Upper lobe of right lung (tissue), 1 donor: ENCODE results near the gene WSCD1. TPM values are rescaled to one million over a fixed set of nuclear protein-coding genes. Genes with fewer than 3 reads are reported as not detected.

ENCODE experiments used
- ATAC-seq: fragments of 200-7000 bp; cut with Tn5 transposase; one replicate; pipeline ENCODE4 v1.9.1; 2020; ENCODE audit warnings: mild to moderate bottlenecking, moderate library complexity
- DNase-seq: peaks from one replicate; pipeline ENCODE4 v3.0.0-alpha.2; 2020
- H3K27ac ChIP-seq: fragments of 200-600 bp; one replicate; pipeline ENCODE4 v1.8.0; 2022
- H3K27me3 ChIP-seq: fragments of 200-600 bp; one replicate; pipeline ENCODE4 v1.8.0; 2022; ENCODE audit warnings: mild to moderate bottlenecking
- H3K36me3 ChIP-seq: fragments of 200-600 bp; one replicate; pipeline ENCODE4 v1.8.0; 2022
- H3K4me1 ChIP-seq: fragments of 200-600 bp; one replicate; pipeline ENCODE4 v1.8.0; 2022
- H3K4me3 ChIP-seq: fragments of 200-600 bp; one replicate; pipeline ENCODE4 v1.8.0; 2022; ENCODE audit warnings: mild to moderate bottlenecking
- H3K9me3 ChIP-seq: fragments of 200-600 bp; one replicate; pipeline ENCODE4 v1.8.0; 2022
- intact Hi-C: fragments of 100-400 bp; cut with DNase I; formaldehyde crosslinking; loops from one replicate; pipeline ENCODE4 v1.11.0; 2022
- total RNA-seq: library from RNA; stranded (reverse); fragmentation: NEBNext Ultra II Directional; extraction: Animal tissue kit (Norgen Biotek cat#: 25700); gene quantifications from one replicate; pipeline ENCODE4 v1.2.1, GENCODE V29; 2021
- TF ChIP-seq, protein P1 (sequence below): fragments of 200-600 bp; IDR thresholded peaks from one replicate; pipeline ENCODE4 v1.8.0; 2022; ENCODE audit warnings: antibody characterized with exemption
- donor health status: DM: no; HTN: yes; CAD: no; lungs with severe emphysema.

The WSCD1 gene
- total RNA-seq, 1 donor from 2014 or later: 7.7 TPM

DNA sequence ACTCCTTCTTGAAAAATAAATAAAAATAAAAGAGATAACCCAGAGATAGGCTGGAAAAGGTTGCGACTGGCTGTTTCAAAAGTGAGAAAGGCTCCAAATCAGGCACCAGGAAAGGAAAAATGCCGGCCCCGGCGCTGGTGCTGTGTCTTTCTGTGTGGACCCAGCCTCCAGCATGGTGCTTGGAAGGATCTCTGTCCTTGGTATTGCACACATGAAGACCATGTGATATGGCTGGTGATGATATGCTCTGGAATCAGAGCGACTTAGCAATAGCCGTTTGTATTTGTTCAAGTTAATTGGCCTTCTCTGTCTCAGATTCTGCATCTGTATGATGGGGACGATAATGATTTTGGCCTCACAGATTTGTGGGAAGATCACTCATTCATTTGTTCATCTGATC lies 3.4 kb downstream of the WSCD1 start:
- H3K27ac ChIP-seq: no peak overlapping the region
- no peaks in the 10 kb centered on the region for H3K9me3 ChIP-seq
- peaks cover 4% of the 10 kb centered on the region for H3K4me1 ChIP-seq
- H3K27me3 ChIP-seq: peaks cover 23% of the 10 kb centered on the region
- no peak for DNase-seq
- no peak for ATAC-seq
- TF ChIP-seq, protein P1, sequence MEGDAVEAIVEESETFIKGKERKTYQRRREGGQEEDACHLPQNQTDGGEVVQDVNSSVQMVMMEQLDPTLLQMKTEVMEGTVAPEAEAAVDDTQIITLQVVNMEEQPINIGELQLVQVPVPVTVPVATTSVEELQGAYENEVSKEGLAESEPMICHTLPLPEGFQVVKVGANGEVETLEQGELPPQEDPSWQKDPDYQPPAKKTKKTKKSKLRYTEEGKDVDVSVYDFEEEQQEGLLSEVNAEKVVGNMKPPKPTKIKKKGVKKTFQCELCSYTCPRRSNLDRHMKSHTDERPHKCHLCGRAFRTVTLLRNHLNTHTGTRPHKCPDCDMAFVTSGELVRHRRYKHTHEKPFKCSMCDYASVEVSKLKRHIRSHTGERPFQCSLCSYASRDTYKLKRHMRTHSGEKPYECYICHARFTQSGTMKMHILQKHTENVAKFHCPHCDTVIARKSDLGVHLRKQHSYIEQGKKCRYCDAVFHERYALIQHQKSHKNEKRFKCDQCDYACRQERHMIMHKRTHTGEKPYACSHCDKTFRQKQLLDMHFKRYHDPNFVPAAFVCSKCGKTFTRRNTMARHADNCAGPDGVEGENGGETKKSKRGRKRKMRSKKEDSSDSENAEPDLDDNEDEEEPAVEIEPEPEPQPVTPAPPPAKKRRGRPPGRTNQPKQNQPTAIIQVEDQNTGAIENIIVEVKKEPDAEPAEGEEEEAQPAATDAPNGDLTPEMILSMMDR: no peak
- H3K4me3 ChIP-seq: no peak overlapping the region
- H3K36me3 ChIP-seq: no peaks in the 10 kb centered on the region
- intact Hi-C loops: no loop called here

DNA sequence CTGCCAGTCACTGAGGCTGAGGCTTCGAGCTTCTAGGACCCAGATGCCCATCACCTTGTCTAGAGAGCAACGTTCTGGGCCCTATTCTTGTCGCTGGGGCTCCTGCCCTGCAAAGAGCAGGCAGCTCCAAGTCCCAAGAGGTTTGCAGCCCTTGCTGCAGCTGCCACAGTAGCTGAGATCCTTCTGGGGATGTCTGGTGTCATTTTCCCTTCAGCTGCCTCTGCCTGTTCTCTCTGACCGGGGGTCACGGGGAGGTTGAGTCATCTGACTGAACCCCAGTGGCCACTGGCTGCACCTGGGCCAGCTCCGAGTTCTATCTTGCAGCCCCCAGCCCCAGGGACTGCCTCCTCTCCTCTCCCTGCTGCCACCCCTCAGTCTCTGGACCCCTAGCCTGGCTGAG lies 4.9 kb downstream of the WSCD1 start:
- no peaks in the 10 kb centered on the region for H3K9me3 ChIP-seq
- TF ChIP-seq, protein P1: no peak
- no peaks in the 10 kb centered on the region for H3K36me3 ChIP-seq
- intact Hi-C loops: no loop called here
- peaks cover 4% of the 10 kb centered on the region for H3K4me1 ChIP-seq
- H3K4me3 ChIP-seq: no peak overlapping the region
- DNase-seq (no peak), ATAC-seq (no peak)
- no peak overlapping the region for H3K27ac ChIP-seq
- H3K27me3 ChIP-seq: peaks cover 22% of the 10 kb centered on the region

DNA sequence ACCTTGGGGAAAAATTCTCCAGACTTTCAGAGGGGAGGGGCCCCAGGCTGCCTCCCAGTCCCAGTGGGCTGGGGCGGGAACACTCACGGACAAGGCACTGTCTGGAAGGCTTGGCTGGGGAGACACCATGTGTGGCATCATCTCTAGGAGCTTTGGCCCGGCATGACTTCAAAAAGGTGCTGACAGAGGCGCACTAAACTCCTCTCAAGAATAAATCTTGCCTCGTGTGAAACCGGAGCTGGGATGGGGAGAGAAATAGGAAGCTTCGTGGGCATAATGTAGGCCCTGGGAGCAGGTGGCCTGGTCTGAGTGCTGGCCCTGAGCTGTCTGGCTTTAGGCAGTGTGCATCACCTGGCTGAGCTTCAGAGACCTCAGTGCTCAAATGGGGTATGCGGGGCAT lies 5.7 kb downstream of the WSCD1 start:
- H3K27me3 ChIP-seq: peaks cover 19% of the 10 kb centered on the region
- no peak for DNase-seq
- no peak overlapping the region for H3K4me3 ChIP-seq
- ATAC-seq: no peak
- no peaks in the 10 kb centered on the region for H3K36me3 ChIP-seq
- no peak overlapping the region for H3K27ac ChIP-seq
- TF ChIP-seq, protein P1: no peak
- intact Hi-C loops: no loop called here
- H3K9me3 ChIP-seq: no peaks in the 10 kb centered on the region
- peaks cover 3% of the 10 kb centered on the region for H3K4me1 ChIP-seq

DNA sequence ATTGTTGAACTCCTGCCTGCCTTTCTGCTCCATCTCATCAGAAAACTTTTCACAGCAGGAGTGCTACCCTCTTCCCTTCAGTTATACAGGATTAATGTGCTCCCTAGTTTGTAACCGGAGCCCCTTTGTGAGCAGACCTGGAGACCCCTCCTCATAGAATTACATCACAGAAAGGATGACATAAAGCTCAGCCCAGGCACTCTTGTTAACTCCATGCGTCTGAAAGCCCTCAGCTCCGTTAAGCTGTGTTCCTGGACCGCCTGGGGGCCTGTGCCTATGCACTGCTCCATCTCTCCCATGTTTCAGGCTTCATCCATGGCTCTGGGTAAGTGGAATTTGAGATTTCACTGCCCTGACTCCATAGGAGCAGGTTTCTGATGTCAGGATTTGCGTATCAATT lies 7.6 kb downstream of the WSCD1 start:
- H3K36me3 ChIP-seq: no peaks in the 10 kb centered on the region
- H3K4me3 ChIP-seq: no peak overlapping the region
- DNase-seq (no peak), ATAC-seq (no peak)
- no peaks in the 10 kb centered on the region for H3K4me1 ChIP-seq
- intact Hi-C loops: no loop called here
- peaks cover under 1% of the 10 kb centered on the region for H3K27me3 ChIP-seq
- H3K9me3 ChIP-seq: no peaks in the 10 kb centered on the region
- TF ChIP-seq, protein P1: no peak
- H3K27ac ChIP-seq: no peak overlapping the region

DNA sequence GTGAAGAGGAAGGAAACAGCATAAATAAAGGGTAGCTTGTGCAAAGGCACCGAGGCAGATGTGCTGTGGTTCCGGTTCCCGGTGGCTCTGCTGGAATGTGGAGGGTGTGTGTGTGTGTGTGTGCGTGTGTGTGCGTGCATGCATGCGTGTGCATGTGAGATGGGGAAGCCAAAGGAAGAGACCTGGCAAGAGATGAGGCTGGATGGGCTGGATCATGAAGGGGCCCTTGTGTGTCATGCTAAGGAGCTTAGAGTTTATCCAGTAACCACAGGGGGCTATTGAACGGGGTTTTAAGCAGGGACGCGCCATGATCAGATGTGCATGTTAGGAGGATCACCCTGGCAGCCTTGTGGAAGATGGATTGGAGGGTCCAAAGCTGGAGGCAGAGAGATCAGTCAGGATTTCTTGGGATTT lies 8.3 kb downstream of the WSCD1 start:
- no peaks in the 10 kb centered on the region for H3K4me1 ChIP-seq
- H3K9me3 ChIP-seq: no peaks in the 10 kb centered on the region
- TF ChIP-seq, protein P1: no peak
- ATAC-seq: no peak
- no peaks in the 10 kb centered on the region for H3K36me3 ChIP-seq
- intact Hi-C loops: no loop called here
- no peak overlapping the region for H3K4me3 ChIP-seq
- H3K27ac ChIP-seq: no peak overlapping the region
- DNase-seq: no peak
- H3K27me3 ChIP-seq: no peaks in the 10 kb centered on the region

DNA sequence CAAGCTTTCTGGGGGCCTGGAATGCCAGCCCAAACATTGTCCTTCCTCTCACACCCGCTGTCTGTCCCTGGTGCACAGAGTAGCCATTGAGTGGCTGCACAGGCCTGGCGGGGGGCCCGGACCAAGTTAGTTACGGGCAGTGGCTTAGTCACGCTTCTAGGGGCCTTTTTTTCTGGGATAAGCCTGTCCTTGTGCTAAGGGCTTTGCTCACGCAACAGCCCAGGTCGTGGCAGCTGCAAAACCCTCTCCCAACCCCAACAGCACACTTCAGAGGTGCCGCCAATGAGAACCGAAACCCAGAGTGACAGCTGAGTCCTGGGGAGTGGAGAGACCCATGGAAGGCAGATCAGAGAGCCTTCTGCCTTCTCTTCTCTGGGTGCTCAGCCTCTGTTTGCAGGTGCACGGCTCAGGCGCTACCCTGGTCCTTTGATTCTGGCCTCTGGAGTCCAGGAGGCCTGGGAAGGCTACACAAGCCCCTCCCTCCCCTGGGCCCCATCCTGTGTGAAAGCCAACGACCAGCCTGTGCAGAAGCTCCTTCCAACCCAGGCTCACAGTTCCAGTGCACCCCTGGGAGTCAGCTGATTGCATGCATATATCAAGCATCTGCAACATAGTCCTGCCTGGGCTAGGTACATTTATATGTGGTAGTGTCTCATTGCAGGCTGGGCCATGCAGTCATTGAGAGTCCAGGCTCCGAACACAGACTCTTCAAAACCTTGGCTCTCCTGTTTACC lies 9.1 kb downstream of the WSCD1 start:
- no peak for ATAC-seq
- Histone ChIP-seq H3K27ac (no peak overlapping the region), H3K36me3 (no peaks in the 10 kb centered on the region), H3K9me3 (no peaks in the 10 kb centered on the region), H3K4me3 (no peak overlapping the region), H3K4me1 (no peaks in the 10 kb centered on the region), H3K27me3 (no peaks in the 10 kb centered on the region)
- intact Hi-C loops: no loop called here
- no peak for DNase-seq
- TF ChIP-seq, protein P1: no peak
